Measurements from ENCODE around the gene TAS2R8.
"Not testable (repeated sequence)": the region's sequence is repeated elsewhere in the genome, so short reads cannot be mapped to it uniquely, and the experiment has no call there.

TAS2R8 gene

DNA sequence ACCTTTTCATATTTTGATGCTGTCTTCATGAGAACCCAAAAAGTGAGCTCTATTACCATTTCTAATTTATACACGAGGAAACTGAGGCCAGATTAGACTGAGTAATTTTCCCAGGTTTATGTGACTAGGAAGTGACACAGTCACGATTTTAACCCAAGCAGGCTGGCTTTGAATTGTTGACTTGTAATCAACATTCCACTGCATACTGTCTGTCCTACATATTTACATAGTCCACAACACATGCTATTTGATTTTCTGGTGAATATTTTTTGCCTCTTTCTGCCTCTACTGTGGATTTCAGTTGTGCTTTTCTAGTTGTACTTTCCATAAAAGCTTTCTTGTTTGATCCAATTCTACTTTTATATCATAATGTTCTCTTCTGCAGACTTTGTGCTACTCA is 12.9 kb downstream of the TAS2R8 start:
- Histone ChIP-seq H4K20me1 (ENCODE audit: low read depth, low read length) (no peaks in the 10 kb centered on the region), H2AFZ (ENCODE audit: low read depth, low read length, severe bottlenecking) (no peak overlapping the region), H3F3A (ENCODE audit: insufficient read depth) (no peaks in the 10 kb centered on the region), H3K9me3 (ENCODE audit: insufficient read depth, low read length) (no peaks in the 10 kb centered on the region), H3K4me3 (ENCODE audit: insufficient read depth, low read length, poor library complexity, severe bottlenecking) (no peak overlapping the region), H3K9me2 (replicated peaks; ENCODE audit: insufficient read depth, low read length) (no peaks in the 10 kb centered on the region), H3K36me3 (ENCODE audit: low read length) (no peaks in the 10 kb centered on the region), H3K9ac (ENCODE audit: low read length) (no peak overlapping the region), H3K79me2 (ENCODE audit: insufficient read depth, low read length) (no peaks in the 10 kb centered on the region), H3K27me3 (ENCODE audit: low read length) (no peaks in the 10 kb centered on the region), H3K4me2 (ENCODE audit: low read depth, low read length, poor library complexity, severe bottlenecking) (no peak overlapping the region), H3K27ac (ENCODE audit: low read depth, low read length) (no peak overlapping the region)
- no peak for TF ChIP-seq CTCF (IDR thresholded peaks at IDR 0.05; ENCODE audit: insufficient read depth, low read length, poor library complexity, severe bottlenecking)
- TF ChIP-seq EZH2phosphoT487 (conservative IDR thresholded peaks at IDR 0.05; ENCODE audit: low read length) = no peak

- not testable (repeated sequence) for H3K4me3 ChIP-seq (ENCODE audit: insufficient read depth, low read length, poor library complexity, severe bottlenecking); H3K9ac ChIP-seq (ENCODE audit: low read length); H3K9me3 ChIP-seq (ENCODE audit: insufficient read depth, low read length); H3K36me3 ChIP-seq (ENCODE audit: low read length); H2AFZ ChIP-seq (ENCODE audit: low read depth, low read length, severe bottlenecking); H3K9me2 ChIP-seq (replicated peaks; ENCODE audit: insufficient read depth, low read length); H3F3A ChIP-seq (ENCODE audit: insufficient read depth); H3K27me3 ChIP-seq (ENCODE audit: low read length); H3K4me2 ChIP-seq (ENCODE audit: low read depth, low read length, poor library complexity, severe bottlenecking); H3K79me2 ChIP-seq (ENCODE audit: insufficient read depth, low read length); H3K27ac ChIP-seq (ENCODE audit: low read depth, low read length); H4K20me1 ChIP-seq (ENCODE audit: low read depth, low read length)
Observed at GRCh38 chr12:10791769-10792168, 15.3 kb downstream of the TAS2R8 start.

- Histone ChIP-seq H3K4me2 (ENCODE audit: low read depth, low read length, poor library complexity, severe bottlenecking) (no peak overlapping the region), H3K9ac (ENCODE audit: low read length) (no peak overlapping the region), H3K27ac (ENCODE audit: low read depth, low read length) (no peak overlapping the region), H3K79me2 (ENCODE audit: insufficient read depth, low read length) (no peaks in the 10 kb centered on the region), H3F3A (ENCODE audit: insufficient read depth) (no peaks in the 10 kb centered on the region), H2AFZ (ENCODE audit: low read depth, low read length, severe bottlenecking) (no peak overlapping the region), H4K20me1 (ENCODE audit: low read depth, low read length) (no peaks in the 10 kb centered on the region), H3K36me3 (ENCODE audit: low read length) (no peaks in the 10 kb centered on the region), H3K4me3 (ENCODE audit: insufficient read depth, low read length, poor library complexity, severe bottlenecking) (no peak overlapping the region), H3K27me3 (ENCODE audit: low read length) (no peaks in the 10 kb centered on the region), H3K9me3 (ENCODE audit: insufficient read depth, low read length) (no peaks in the 10 kb centered on the region), H3K9me2 (replicated peaks; ENCODE audit: insufficient read depth, low read length) (no peaks in the 10 kb centered on the region)
- no peak for TF ChIP-seq EZH2phosphoT487 (conservative IDR thresholded peaks at IDR 0.05; ENCODE audit: low read length)
- TF ChIP-seq CTCF (IDR thresholded peaks at IDR 0.05; ENCODE audit: insufficient read depth, low read length, poor library complexity, severe bottlenecking) = no peak
Observed at GRCh38 chr12:10783252-10783651, 23.8 kb downstream of the TAS2R8 start.

- no peak overlapping the region for H3K9ac ChIP-seq (ENCODE audit: low read length)
- TF ChIP-seq EZH2phosphoT487 (conservative IDR thresholded peaks at IDR 0.05; ENCODE audit: low read length) (no peak), CTCF (IDR thresholded peaks at IDR 0.05; ENCODE audit: insufficient read depth, low read length, poor library complexity, severe bottlenecking) (no peak)
- no peak overlapping the region for H2AFZ ChIP-seq (ENCODE audit: low read depth, low read length, severe bottlenecking)
- no peaks in the 10 kb centered on the region for H4K20me1 ChIP-seq (ENCODE audit: low read depth, low read length)
- no peak overlapping the region for H3K4me2 ChIP-seq (ENCODE audit: low read depth, low read length, poor library complexity, severe bottlenecking)
- H3F3A ChIP-seq (ENCODE audit: insufficient read depth) = no peaks in the 10 kb centered on the region
- no peaks in the 10 kb centered on the region for H3K36me3 ChIP-seq (ENCODE audit: low read length)
- no peaks in the 10 kb centered on the region for H3K9me3 ChIP-seq (ENCODE audit: insufficient read depth, low read length)
- H3K27me3 ChIP-seq (ENCODE audit: low read length) = no peaks in the 10 kb centered on the region
- H3K9me2 ChIP-seq (replicated peaks; ENCODE audit: insufficient read depth, low read length) = no peaks in the 10 kb centered on the region
- H3K4me3 ChIP-seq (ENCODE audit: insufficient read depth, low read length, poor library complexity, severe bottlenecking) = no peak overlapping the region
- no peaks in the 10 kb centered on the region for H3K79me2 ChIP-seq (ENCODE audit: insufficient read depth, low read length)
- H3K27ac ChIP-seq (ENCODE audit: low read depth, low read length) = no peak overlapping the region
Observed at GRCh38 chr12:10779103-10779502, 28.0 kb downstream of the TAS2R8 start.

All from SU-DHL-6 (cell line).